ENCODE results near the gene DCBLD1. TPM values are rescaled to one million over a fixed set of nuclear protein-coding genes. Genes with fewer than 3 reads are reported as not detected.

Gene DCBLD1
- total RNA-seq, 4 donors from 2014 or later: 3.8 to 11.6 (median 7.9) TPM

- WGBS: 67% methylated on average over 4 of the region's 4 CpGs
Measured at GRCh38 chr6:117469356-117469755, 13.1 kb upstream of the DCBLD1 start.

GRCh38 chr6:117469791-117470190 is 12.7 kb upstream of the DCBLD1 start:
- Histone ChIP-seq H3K27me3 (no peaks in the 10 kb centered on the region), H3K4me3 (no peak overlapping the region), H3K4me1 (no peaks in the 10 kb centered on the region), H3K9me3 (no peaks in the 10 kb centered on the region), H3K27ac (replicated peaks in 1 of 4) (no peak overlapping the region), H3K36me3 (no peaks in the 10 kb centered on the region)
- TF ChIP-seq POLR2AphosphoS5 (IDR thresholded peaks at IDR 0.05) (no peak), POLR2A (IDR thresholded peaks at IDR 0.05; ENCODE audit: low read depth) (no peak), EP300 (IDR thresholded peaks at IDR 0.05) (no peak), CTCF (IDR thresholded peaks at IDR 0.05) (no peak)
- no peak for DNase-seq (ENCODE audit: extremely low spot score)
- WGBS: 83% methylated on average over 3 of the region's 3 CpGs
- intact Hi-C loops (cut with DNase I): no loop called here

More at GRCh38 chr6:117469356-117469755, 13.1 kb upstream of the DCBLD1 start:
- Histone ChIP-seq H3K9me3 (no peaks in the 10 kb centered on the region), H3K4me3 (no peak overlapping the region), H3K4me1 (no peaks in the 10 kb centered on the region), H3K27ac (replicated peaks in 1 of 4) (no peak overlapping the region), H3K27me3 (no peaks in the 10 kb centered on the region), H3K36me3 (no peaks in the 10 kb centered on the region)
- TF ChIP-seq CTCF (IDR thresholded peaks at IDR 0.05): no peak
- no peak for TF ChIP-seq POLR2AphosphoS5 (IDR thresholded peaks at IDR 0.05)
- TF ChIP-seq EP300 (IDR thresholded peaks at IDR 0.05): no peak
- intact Hi-C loops (cut with DNase I): no loop called here
- DNase-seq (ENCODE audit: extremely low spot score): no peak

GRCh38 chr6:117472667-117473066 is 9.8 kb upstream of the DCBLD1 start:
- no peak overlapping the region for H3K27ac ChIP-seq (replicated peaks in 1 of 4)
- WGBS: 85% methylated on average over 3 of the region's 3 CpGs
- H3K4me3 ChIP-seq: no peak overlapping the region
- DNase-seq (ENCODE audit: extremely low spot score): no peak
- TF ChIP-seq EP300 (IDR thresholded peaks at IDR 0.05) (no peak), POLR2AphosphoS5 (IDR thresholded peaks at IDR 0.05) (no peak), CTCF (IDR thresholded peaks at IDR 0.05) (no peak), POLR2A (IDR thresholded peaks at IDR 0.05; ENCODE audit: low read depth) (no peak)
- intact Hi-C loops (cut with DNase I): no loop called here
- H3K4me1 ChIP-seq: no peaks in the 10 kb centered on the region
- H3K36me3 ChIP-seq: no peaks in the 10 kb centered on the region
- H3K9me3 ChIP-seq: no peaks in the 10 kb centered on the region
- no peaks in the 10 kb centered on the region for H3K27me3 ChIP-seq

- H3K27ac ChIP-seq (replicated peaks in 1 of 4): no peak overlapping the region
- H3K36me3 ChIP-seq: no peaks in the 10 kb centered on the region
- H3K4me3 ChIP-seq: no peak overlapping the region
- TF ChIP-seq EP300 (IDR thresholded peaks at IDR 0.05): no peak
- no peak for TF ChIP-seq POLR2A (IDR thresholded peaks at IDR 0.05; ENCODE audit: low read depth)
- no peak for TF ChIP-seq POLR2AphosphoS5 (IDR thresholded peaks at IDR 0.05)
- TF ChIP-seq CTCF (IDR thresholded peaks at IDR 0.05): no peak
- H3K27me3 ChIP-seq: no peaks in the 10 kb centered on the region
- DNase-seq (ENCODE audit: extremely low spot score): no peak
- no peaks in the 10 kb centered on the region for H3K9me3 ChIP-seq
- intact Hi-C loops (cut with DNase I): no loop called here
- no peaks in the 10 kb centered on the region for H3K4me1 ChIP-seq
- 85% methylated on average over 1 of the region's 1 CpG for WGBS
Measured at GRCh38 chr6:117473401-117473800, 9.1 kb upstream of the DCBLD1 start.
